NCI-H446 treated with DMSO at 0.1 percent for 48 hours (cell line): ENCODE measurements around the gene TCF4.

ENCODE experiments used
- DNase-seq: peaks from one replicate; lab custom pipeline; 2025; lab: John Stamatoyannopoulos, UW

TCF4 gene

GRCh38 chr18:55346961-55347740 is 240.8 kb downstream of the TCF4 start:
- DNase-seq, result no peak

DNA sequence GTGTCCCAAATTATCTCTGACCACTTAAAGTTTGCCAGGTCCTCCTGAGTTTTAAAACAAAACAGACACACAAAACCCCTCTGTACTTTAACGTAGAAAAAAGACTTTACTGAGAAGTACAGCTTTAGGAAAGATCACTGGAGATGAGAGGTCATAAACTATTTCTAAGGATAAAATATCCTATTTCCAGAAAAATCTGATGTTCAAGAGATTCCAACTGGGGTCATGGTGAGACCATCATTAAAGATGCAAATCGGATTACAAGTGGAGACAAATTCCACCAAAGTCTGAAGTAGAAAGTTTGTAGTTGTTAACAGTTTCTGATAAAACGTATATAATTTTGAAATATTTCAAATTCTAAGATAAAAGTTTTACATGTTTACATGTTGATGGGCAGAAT is 241.6 kb downstream of the TCF4 start:
- DNase-seq, result no peak

DNA sequence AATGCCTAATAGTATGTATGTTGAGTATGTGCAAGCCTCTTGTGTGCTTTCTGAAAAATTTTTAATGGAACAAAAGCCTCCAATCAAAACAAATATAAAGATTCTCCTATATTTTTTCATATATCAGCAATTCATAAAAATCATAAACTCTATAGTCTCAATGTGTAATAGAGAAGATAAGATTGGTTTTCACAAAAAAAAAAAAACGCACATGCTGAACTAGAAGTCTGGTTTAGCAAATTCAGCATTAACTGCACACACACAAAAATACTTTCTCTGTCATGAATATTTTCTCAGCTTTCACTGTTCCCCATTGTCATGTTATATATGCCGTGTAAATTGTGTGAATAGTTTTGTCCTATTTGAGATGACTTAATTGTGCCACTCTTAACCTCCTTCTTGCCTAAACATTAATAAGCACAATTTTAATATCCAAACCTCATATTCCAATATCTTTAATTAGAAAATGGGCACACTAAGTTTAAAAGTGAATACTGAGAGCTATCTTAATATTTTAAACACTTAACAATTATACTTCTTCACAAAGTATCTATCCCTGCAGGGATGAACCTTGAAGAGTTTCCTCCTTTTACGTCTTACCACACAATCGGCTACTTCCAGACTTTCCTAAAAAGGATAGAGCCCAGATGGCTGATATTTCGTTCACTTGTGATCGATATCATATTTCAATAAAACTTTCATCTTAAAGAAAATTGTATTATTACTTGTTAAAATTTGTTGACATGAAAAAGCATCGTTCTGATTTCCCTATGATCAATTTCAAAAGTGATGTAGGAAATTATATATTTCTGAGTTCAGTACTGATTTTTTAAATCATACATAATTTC is 242.7 kb downstream of the TCF4 start:
- DNase-seq, result no peak

- DNase-seq, result peak; percentile 39
Observed at GRCh38 chr18:55343396-55344073, 244.5 kb downstream of the TCF4 start.

DNA sequence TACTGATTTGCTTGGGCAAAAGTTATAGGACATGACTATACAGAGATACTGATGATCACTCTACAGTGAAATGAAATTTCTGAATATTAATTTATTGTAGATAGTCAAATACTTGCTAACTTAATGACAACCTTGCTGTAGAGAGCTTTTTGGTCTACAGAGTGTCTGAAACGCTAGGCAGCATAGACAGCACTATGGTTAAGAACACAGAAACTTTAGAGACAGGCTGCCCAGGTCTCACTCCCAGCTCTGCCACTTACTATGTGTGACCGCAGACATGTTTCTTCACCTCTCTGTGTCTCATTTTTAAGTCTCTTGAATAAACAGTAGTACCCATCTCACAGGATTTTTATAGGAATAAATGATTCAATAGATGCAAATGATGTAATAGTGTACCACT is 247.0 kb downstream of the TCF4 start:
- DNase-seq, result no peak

GRCh38 chr18:55339990-55340389 is 248.0 kb downstream of the TCF4 start:
- DNase-seq, result no peak

DNA sequence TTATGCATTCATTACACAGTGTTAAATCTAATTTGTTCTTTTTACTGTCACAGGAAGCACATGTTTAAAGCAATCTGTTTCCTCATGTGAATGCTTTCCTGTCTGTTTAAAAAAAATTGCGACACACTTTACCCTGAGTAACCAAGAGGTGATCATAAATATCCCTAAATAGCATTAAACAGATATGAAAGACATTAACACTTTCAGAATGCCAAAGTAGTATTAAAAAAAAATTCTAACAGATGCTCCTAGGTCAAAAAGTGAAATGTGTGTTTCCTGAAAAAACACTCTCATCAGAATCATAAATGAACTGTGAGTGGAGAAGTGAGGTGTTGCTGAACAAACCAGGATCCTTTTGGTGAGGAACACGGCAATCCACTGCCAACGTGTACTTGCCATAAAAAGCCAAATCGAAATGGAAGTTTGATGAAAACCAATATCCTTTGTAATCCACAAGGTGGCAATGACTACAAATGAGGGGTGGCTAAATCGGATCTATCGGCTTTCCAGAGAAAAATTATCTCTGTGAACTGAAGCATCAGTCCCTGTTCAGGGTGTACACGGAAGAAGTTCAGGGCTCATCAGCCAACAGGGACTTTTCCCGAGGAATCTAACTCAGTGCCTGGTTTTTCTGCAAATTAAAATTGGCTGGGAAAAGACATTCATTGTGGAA is 248.9 kb downstream of the TCF4 start:
- DNase-seq, result peak; percentile 38

GRCh38 chr18:55337908-55338521 is 250.0 kb downstream of the TCF4 start:
- DNase-seq, result peak; percentile 84

DNA sequence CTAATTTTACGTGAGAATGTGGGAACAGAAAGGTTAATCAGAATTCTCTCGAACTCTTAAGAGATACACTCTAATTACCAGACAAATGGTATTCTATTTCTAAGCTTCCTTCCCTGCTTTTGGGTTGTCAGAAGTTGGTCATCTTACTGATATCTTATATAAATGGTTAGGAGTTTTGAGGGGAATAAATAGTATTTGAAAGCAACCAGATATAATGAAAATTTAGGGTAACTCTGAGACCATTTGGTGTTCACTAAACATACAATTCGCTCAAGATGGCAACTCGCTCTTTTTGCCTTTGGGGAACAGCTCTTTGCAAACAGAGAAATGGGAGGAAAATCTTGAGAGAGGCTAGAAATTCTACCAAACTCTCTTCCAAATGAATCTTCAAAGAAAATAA is 250.9 kb downstream of the TCF4 start:
- no peak for DNase-seq

GRCh38 chr18:55336438-55337100 is 251.4 kb downstream of the TCF4 start:
- no peak for DNase-seq

DNA sequence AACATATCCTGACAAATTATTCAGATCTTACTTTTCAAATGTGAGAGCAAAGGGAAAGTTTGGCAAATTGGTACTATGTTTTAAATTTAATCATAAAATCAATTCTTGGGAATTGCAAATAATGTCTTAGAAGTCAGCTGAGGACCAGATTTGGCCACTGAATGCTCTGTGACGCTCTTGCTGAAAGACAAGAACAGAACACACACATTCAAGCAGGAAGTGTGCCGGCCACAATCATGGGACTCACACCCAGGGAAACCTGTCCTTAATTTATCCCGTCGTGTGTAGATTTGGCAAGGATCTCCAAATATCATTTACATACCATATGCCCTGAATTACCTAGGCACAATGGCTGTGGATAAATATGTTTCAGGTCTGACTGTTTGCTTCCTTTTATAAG is 253.1 kb downstream of the TCF4 start:
- no peak for DNase-seq

DNA sequence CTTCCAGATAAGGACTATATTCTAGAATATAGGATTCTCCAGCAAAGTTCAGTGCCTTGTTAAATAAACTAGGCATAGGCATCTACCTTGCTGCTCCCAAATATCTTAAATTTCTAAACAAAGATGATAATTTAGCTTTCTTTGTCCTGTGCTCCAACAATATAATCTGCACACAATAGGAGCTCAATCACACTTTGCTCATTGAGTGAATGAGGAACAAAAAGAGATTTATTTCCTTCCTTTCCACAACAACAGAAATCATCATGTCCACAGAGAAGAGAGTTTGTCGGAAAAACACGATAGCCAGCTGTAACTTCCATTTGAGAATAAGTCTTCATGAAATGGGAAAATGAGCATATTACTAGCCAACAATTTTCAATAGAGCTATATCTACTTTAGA is 256.7 kb downstream of the TCF4 start:
- DNase-seq, result no peak

GRCh38 chr18:55328301-55328700 is 259.7 kb downstream of the TCF4 start:
- DNase-seq, result no peak

GRCh38 chr18:55327454-55327853 is 260.5 kb downstream of the TCF4 start:
- no peak for DNase-seq

DNA sequence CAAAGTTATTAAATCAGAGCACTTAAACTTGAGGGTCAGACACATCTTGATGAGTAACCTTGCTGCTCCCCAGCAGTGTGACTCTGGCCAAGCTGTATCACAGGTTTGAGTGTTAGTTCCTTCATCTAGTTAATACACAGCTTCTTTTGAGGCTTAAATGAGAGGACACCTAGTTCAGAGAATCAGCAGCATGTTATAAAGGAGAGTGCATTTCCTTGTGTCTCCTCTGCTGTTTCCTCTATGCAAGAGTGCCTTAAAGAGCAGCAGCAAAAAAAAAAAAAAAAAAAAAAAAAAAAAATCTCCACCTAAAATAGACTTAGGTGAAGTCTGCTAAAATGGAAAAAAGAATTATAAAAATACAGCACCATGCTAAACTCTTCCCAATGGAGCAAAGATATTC is 261.9 kb downstream of the TCF4 start:
- no peak for DNase-seq

GRCh38 chr18:55324166-55324565 is 263.8 kb downstream of the TCF4 start:
- DNase-seq, result no peak

DNA sequence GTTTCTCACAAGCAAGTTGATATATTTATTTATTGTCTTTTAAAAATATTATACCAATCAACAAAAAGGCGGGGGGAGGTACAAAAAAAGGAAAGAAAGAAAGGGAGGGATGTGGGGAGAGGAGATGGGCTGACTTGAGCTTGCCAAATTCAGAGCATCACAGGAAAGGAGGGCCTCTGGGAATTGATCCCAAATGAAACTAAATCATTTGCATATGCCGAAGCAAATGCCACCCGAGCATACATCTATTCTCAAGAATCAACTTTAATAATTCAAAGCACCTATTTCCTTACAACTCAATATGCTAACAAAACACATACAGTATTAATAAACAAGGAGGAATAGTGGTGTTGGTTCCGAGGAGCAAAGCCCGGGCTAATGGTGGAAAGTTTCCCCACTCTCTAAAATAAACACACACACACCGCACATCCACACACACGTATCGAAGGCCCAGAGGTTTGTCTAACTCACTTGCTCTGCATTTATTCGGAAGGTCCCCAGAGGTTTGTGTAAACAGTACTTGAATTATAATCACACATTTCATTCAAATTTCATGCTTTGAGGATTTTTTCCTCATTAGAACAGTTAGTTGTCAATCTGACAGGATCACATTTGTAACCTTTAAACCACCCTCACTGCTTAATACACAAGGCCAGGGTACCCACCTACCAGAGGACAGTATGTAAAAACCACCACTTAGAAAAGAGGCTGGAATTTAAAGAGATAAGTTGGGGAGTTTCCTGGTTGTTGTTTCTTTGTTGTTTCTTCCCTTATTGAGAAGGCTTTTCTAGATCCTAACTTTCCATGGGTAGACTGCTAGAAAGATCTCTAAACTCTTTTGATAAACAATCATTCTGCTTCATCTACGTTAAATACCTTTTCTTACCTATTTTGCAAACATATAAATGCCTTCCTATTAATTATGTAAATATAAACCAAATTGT is 264.7 kb downstream of the TCF4 start:
- peak; percentile 54 for DNase-seq

GRCh38 chr18:55322178-55322735 is 265.7 kb downstream of the TCF4 start:
- DNase-seq, result peak; percentile 94

- peak; percentile 84 for DNase-seq
Observed at GRCh38 chr18:55321265-55322177, 266.5 kb downstream of the TCF4 start.
